ENCODE results near the gene IQGAP3.
"Not testable (repeated sequence)": the region's sequence is repeated elsewhere in the genome, so short reads cannot be mapped to it uniquely, and the experiment has no call there.

Gene IQGAP3, protein sequence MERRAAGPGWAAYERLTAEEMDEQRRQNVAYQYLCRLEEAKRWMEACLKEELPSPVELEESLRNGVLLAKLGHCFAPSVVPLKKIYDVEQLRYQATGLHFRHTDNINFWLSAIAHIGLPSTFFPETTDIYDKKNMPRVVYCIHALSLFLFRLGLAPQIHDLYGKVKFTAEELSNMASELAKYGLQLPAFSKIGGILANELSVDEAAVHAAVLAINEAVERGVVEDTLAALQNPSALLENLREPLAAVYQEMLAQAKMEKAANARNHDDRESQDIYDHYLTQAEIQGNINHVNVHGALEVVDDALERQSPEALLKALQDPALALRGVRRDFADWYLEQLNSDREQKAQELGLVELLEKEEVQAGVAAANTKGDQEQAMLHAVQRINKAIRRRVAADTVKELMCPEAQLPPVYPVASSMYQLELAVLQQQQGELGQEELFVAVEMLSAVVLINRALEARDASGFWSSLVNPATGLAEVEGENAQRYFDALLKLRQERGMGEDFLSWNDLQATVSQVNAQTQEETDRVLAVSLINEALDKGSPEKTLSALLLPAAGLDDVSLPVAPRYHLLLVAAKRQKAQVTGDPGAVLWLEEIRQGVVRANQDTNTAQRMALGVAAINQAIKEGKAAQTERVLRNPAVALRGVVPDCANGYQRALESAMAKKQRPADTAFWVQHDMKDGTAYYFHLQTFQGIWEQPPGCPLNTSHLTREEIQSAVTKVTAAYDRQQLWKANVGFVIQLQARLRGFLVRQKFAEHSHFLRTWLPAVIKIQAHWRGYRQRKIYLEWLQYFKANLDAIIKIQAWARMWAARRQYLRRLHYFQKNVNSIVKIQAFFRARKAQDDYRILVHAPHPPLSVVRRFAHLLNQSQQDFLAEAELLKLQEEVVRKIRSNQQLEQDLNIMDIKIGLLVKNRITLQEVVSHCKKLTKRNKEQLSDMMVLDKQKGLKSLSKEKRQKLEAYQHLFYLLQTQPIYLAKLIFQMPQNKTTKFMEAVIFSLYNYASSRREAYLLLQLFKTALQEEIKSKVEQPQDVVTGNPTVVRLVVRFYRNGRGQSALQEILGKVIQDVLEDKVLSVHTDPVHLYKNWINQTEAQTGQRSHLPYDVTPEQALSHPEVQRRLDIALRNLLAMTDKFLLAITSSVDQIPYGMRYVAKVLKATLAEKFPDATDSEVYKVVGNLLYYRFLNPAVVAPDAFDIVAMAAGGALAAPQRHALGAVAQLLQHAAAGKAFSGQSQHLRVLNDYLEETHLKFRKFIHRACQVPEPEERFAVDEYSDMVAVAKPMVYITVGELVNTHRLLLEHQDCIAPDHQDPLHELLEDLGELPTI (N-terminal part only)

DNA sequence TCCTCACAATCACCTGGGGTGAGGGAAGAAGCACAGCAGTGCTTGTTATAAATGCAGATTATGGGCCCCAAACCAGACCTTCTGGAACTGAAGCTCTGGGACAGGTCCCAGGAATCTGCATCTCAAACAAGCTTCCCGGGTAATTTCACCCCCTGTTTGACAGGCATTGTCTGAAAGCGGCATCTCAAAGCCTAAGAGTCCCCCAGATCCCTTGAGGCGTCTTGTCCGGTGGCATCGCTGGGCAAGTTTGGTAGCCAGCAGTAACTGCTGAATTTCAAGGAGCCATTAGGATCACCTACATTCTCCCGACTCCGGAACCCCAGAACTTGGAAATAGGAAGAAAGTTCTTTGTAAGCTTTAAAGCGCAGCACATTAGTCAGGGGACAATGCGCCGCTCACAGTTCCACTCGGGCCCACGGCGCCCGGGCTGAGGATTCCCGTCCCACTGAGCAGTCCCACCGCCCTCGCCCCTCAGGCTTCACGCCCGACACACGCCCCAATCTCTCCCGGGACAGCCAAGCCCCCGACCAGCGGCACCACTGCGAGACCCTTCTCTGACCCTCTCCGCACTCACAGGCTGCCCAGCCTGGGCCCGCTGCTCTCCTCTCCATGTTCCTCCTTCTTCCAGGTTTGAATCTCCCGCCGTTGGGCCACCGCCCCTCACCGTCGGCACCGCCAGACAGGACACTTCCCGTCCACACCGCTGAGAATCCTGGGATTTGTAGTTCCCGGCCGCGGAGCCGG, at the start of gene IQGAP3:
Gene IQGAP3, minus strand, starts transcription at position 647 of the 744 bp plus-strand sequence. Its CDS starts 36 bp downstream, at position 611.
- DNase-seq: peak; percentile 81 to 91 (median 88)

DNA sequence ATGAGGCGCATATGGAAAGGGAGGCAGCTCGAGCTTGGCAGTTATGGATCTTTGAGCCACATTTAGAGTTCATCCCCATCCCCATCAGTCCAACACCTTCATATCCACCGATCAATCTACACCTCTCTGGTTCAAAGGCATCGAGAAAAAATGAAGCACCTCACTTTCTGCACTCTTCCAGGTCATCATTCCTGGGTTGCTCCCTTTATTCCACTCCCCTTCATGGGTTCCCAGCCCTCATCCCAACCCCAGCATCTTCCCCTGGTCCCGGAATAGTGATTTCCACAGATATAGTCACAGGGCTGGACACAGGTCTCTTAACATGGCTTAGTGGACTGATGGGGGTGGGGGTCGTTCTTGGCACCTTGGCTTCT, 47.2 kb upstream of the IQGAP3 start:
- DNase-seq: no peak

DNA sequence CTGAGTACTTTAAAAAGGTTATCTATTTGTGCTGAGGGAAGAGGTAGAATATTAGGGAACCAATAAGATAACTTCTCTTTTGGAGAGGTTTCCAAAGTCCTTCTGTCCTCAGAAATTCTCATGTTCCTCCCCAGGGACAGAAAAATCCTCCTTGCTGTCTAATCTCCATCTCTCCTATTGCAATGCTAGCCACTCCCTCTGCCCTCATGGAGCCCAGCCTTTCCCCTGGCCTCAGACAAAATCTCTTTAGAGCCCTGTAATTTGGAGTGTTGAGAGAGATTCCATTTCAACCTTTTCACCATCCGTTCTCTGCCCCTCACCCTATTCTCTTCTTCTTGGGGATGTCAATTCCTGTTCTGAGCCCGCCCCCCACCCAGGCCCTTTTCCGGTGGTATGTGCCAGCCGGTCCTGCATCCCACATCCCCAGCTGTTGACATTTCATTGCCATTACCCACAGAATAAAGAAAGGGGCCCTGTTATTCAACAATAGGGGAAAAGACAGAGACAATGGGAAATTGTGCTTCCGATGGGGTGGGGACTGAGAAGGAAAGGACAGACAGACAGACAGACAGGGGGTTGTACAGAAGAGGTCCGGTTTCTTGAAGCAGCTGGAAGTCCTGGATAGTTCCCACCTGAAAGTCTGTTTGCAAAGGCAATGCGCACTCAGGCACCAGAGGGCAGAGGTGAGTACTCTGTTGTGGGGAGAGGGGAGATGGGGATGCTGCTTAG, 46.7 kb upstream of the IQGAP3 start, which contains the start of gene HAPLN2:
Gene HAPLN2, plus strand, starts transcription at position 563 of the 729 bp plus-strand sequence. CDS start 4,076 bp downstream, outside the sequence.
- peak; percentile 42 to 61 (median 50) for DNase-seq

DNA sequence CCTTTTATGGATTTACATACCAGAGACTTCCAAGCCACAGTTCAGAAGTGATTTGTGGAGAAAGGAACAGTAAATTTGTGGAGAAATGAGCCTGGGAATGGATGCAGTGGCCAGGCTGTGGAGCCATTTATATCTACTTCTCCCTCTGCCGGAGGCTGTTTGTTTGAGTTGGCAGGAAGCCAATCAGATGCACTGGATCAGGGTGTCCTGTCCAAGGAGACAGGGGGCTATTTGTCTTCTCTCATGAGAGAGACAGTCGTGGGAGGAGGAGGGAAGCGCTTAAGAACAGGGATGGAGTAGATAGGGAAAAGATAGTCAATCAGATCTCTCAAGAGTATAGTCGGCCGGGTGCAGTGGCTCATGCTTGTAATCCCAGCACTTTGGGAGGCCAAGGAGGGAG, 44.1 kb upstream of the IQGAP3 start:
- DNase-seq: peak; percentile 73 to 92 (median 91)

DNA sequence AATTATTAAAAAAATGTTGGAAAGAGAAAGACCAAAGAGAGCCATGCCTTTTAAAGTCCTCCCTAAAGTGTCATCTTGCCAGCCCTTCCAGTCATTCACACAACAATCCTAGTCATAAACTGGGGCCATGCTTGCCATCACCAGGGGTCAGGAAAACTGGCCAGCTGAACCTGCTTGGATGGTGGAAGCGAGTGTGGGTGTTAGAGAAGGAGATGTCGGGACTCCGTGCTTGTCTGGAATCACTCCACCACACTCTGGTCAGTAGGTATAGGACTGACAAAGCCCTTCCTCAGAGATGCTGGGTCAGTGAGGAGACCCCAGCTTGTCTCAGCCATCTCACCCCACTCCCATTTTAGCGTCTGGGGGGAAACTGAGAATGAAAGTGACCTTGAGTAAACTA, 43.6 kb upstream of the IQGAP3 start:
- no peak for DNase-seq

DNA sequence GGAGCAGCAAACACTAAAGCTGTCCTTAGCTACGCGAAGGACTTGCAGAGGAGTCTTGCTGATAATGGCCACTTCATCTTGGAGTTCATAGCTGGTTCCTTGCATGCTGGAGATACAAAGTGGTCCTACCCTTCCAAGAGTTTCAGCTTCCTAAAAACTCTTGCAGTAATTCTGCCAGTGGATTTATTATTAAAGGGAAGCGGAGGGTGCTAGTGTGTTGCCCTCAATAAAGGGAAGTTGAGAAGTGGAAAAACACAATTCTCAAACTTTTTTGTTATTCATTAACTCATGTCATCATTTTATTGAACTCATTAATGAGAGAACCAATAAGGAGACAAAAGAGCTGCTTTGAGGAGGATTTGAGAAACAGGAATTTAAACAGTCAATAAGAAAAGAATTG, 40.3 kb upstream of the IQGAP3 start:
- DNase-seq: no peak

DNA sequence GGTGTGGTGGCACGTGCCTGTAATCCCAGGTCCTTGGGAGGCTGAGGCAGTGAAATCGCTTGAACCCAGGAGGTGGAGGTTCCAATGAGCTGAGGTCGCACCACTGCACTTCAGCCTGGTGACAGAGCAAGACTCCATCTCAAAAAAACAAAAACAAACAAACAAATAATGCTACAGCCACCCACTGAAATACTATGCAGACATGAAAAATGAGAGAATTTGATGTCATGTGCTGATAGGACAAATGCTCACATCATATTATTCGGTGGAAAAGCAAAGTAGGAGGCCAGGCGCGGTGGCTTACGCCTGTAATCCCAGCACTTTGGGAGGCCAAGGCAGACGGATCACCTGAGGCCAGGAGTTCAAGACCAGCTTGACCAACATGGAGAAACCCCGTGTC, 37.7 kb upstream of the IQGAP3 start:
- not testable (repeated sequence) for DNase-seq

DNA sequence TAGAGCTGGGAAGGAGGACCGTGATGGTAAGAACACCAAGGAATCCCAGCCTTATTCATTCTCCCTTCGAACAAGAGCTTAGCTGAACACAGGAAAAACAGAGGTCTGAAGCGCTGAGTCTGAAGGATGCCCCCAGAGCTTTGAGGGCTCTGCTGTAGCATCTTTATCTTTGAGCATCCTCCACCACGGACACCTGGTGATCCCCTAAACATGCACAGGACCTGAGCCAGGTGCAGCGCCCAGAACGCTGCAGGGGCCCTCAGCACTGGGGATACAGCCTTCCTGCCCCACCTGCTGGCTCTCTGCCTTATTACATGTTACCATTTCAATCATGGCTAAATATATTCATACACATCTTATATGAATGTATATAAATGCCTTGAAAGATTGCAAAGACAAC, 36.6 kb upstream of the IQGAP3 start:
- DNase-seq: peak; percentile 64 to 84 (median 69)

DNA sequence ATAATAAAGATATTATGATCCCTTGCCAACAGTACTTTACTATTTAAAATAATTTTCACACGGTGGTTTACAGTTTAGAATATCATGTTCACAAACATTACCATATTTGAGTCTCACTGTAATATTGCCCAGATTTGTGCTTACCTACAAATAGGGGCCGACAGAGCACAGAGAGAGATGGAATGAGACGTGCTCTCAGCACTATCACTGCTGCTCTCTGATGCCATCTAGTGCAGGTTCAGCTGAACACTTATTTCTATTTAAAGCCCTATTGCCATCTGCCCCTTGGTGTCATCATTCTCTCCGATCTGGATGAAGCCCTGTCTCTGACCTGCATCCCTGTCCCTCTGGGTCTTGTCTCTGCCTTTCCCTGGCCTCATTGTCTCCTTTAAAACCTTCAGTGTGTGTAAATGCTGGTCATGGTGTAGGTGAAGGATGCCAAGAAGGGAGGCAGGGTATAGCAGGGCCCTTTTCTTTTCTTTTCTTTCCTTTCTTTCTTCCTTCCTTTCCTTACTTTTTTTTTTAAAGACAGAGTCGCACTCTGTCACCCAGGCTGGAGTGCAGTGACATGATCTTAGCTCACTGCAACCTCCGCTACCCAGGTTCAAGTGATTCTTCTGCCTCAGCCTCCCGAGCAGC, 35.8 kb upstream of the IQGAP3 start:
- DNase-seq: peak; percentile 63 to 87 (median 86)

DNA sequence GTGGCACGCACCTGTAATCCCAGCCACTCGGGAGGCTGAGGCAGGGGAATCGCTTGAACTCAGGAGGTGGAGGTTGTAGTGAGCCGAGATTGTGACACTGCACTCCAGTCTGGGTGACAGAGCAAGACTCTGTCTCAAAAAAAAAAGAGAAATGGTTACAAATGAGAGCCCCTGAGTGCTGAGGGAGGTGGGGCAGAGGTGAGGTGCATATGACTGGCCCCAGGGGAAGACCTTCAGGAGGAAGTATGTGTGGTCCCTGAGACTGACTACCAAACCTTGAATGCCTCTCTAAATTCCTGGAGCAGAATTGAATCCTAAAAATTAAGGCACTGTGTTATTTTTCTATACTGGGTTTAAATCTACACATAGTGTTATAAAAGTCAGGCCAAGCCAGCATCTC, 35.0 kb upstream of the IQGAP3 start:
- DNase-seq: not testable (repeated sequence)

DNA sequence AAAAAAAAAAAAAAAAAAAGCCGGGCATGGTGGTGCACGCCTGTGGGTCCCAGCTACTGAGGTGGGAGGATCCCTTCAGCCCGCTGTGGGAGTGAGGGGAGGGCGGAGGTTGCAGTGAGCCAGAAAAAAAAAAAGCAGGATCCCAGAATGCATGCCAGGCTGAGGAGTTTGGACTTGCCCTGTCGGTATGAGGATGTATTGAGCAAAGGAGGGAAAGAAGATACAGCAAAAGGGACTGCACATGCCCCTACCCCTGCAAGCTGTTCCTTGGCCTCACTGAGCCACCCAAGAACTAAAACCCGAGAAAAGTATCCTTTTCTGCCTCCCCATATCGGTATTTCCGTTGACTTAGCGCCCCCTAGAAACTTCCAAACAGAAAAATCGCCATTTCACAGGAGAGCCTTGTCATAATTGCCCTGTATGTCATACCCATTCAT, 30.2 kb upstream of the IQGAP3 start:
- no peak for DNase-seq

DNA sequence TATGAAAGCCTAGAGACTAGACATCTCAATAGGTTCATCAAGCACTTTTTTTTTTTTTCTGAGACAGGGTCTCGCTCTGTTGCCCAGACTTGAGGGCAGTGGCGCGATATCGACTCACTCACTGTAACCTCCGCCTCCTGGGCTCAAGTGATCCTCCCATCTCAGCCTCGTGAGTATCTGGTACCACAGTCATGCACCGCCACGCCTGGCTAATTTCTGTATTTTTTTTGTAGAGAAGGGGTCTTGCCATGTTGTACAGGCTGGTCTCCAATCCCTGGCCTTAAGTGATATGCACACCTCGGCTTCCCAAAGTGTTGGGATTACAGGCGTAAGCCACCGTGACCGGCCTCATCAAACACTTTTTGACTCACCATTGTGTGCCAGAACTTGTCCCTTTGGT, 29.5 kb upstream of the IQGAP3 start:
- DNase-seq: peak in 1 of 3 experiments; percentile 44

DNA sequence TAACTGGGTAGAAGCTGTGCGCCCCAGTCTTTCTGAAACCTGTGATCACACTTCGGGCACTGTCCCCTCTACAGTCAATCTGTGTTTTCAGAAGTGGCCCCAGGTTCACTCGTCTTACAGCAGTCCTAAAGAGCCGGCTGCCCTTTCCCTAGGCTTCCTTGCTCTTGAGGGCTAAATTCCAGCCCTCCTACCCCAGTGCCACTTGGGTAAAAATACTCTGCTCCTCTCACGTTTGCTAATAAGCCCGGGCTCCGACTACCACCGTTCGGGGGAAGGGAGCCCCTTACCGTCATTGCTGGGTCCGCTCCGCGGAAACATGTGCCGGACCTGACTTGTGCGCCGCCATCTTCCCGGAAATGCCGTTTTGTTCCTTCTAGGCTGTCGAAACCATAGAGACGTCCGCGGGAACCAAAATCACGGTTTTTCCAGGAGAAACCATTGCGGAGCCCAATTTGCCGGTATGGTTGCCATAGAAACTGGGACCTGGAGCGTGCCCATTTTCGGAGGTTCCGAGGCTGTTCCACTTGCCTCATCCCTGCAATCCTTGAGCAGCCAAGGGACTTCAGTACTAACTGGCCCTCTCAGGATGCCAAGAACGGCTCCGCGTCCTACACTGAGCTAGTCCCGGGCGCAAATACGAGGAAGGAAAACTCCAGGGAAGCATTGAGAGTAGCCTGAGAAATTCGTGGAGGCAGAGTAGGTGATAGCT, 28.9 kb upstream of the IQGAP3 start, which contains the start of gene GPATCH4:
Gene GPATCH4, minus strand, starts transcription at position 358 of the 709 bp plus-strand sequence.
- DNase-seq: peak; percentile 89 to 92 (median 91)

DNA sequence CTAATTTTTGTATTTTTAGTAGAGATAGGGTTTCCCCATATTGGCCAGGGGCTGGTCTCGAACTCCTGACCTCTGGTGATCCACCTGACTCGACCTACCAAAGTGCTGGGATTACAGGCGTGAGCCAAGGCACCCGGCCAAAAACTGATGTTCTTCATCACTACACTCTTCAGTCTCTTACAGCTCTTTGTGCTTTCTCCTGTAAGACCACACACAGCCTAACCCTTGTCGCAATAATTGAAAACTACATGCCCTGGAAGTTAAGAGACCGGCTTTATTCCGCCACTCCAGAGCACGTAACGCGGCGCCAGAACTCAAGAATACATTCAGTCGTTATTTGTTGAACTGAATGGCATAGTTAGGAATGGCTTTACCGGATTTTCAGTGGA, 28.4 kb upstream of the IQGAP3 start:
- DNase-seq: no peak

DNA sequence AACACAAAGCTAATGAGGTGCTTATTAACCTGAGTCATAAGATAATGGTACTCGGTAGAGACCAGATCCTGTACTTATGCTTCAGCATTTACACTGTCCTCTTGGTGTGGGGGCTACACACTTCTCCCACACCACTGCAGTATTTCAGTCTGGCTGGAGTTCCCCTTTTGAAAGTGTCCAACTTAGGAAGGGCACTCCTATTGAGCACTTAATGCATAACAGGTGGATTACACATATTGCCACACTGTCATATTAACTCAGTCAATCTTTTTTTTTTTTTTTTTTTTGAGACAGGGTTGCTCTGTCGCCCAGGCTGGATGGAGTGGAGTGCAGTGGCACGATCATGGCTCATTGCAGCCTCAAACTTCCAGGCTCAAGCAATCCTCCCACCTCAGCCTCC, 27.4 kb upstream of the IQGAP3 start:
- DNase-seq: no peak

DNA sequence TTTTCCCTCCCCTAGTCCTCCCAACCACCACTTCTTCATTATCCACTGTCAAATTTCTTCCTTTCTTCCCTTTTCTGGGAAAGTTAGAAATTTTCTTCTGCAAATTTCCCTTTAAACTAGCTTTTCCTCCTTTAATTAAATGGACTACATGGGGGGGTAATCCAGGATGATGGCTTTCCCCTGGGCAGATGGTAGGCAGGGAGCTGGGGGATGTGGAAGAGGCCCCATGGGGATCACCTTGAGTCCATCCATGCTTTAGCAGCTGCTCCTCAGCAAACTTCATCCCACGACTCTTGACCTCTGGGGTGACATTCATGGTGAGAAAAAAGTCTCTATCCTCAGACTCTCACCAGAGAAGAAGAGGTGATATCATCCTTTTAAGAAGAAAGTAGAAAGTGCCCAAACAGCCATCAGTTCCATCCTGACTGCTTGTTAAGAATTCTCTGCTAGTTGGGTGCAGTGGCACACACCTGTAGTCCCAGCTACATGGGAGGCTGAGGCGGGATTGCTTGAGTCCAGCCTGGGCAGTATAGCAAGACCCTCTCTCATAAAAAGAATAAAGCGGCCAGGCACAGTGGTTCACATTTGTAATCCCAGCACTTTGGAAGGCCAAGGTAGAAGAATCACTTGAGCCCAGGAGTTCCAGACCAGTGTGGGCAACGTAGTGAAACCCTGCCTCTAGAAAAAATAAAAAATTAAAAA, 26.5 kb upstream of the IQGAP3 start:
- no peak for DNase-seq

DNA sequence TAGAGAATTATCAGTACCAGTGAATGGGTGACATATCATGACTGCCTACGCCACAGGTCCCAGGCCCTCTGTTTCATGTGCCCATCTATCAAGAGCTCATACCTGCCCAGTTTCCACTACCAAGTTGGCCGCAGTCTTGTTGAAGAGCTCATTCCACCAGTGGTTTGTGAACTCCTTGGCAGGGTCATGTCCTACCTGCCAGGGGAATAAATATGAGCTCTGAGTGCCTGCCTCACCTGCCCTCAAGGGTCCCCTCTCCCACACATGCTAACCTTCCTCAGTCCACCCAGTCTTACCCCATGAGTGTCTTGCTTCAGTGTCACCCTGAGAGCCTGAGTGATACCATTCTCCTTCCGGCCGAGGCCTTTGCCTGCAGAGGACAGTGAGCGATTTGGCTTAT, 25.8 kb upstream of the IQGAP3 start:
- DNase-seq: no peak

DNA sequence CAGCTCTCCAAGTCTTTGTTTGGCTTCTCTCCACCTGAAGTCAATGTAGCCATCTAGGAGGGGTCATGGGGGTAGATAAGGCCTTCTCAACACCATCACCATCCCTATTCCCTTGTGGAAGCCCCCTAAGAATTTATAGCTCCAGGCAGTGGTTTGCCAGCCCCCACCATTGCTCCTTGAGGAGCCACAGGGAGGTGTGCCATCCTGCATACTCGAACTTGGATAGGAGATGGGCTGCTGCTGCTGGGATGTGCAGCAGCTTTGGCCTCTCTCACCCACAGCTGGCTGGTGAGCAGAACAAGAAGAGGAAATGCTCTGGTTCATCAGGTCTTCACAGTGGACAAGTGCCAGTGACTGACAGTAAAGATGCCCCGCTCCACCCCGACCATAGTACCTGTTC, 24.1 kb upstream of the IQGAP3 start:
- no peak for DNase-seq

DNA sequence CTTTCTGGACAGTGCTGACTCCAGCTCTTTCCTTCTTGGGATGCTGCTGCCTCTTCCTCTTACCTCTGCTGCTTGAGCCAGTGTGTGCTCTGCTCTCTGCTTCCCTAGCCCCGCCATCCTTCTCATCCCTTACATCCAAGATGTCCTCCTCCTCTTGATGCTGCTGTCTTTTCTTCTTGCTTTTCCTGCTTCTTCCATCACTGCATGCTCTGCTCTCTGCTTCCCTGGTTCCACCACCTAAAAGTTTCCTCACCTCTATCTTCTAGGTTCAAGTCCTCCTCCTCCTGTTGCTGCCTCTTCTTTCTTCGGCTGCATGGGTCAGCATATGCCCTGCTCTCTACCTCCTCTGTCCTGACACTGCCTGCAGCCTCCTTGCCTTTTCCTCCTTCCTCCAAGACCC, 22.7 kb upstream of the IQGAP3 start:
- no peak for DNase-seq
